Measurements from ENCODE around the gene ITGA2.
A peak's percentile ranks its signal among the peaks of the same experiment; 100 is the strongest.

Gene ITGA2

DNA sequence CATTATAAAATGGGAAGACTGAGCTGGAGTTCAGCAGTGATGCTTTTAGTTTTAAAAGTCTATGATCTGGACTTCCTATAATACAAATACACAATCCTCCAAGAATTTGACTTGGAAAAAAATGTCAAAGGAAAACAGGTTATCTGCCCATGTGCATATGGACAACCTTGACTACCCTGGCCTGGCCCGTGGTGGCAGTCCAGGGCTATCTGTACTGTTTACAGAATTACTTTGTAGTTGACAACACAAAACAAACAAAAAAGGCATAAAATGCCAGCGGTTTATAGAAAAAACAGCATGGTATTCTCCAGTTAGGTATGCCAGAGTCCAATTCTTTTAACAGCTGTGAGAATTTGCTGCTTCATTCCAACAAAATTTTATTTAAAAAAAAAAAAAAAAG lies 103.1 kb downstream of the ITGA2 start:
- TF ChIP-seq SUZ12 (IDR thresholded peaks at IDR 0.05; ENCODE audit: extremely low read depth, insufficient read depth, insufficient read length): no peak
- TF ChIP-seq YY1 (IDR thresholded peaks at IDR 0.05; ENCODE audit: insufficient read depth, insufficient read length): no peak
- TF ChIP-seq ZNF274 (IDR thresholded peaks at IDR 0.05; ENCODE audit: low read depth, low read length): no peak
- DNase-seq (ENCODE audit: low read depth, low spot score): no peak
- Histone ChIP-seq H3K27me3 (ENCODE audit: insufficient read depth, insufficient read length) (no peaks in the 10 kb centered on the region), H3K4me1 (ENCODE audit: insufficient read depth, insufficient read length) (no peaks in the 10 kb centered on the region), H3K9ac (ENCODE audit: insufficient read length, low read depth) (no peak overlapping the region), H3K9me3 (ENCODE audit: insufficient read depth, low read length) (no peaks in the 10 kb centered on the region), H3K4me3 (ENCODE audit: insufficient read length, low read depth) (no peak overlapping the region), H3K36me3 (ENCODE audit: insufficient read depth, insufficient read length, low read length) (peaks cover 9% of the 10 kb centered on the region)

DNA sequence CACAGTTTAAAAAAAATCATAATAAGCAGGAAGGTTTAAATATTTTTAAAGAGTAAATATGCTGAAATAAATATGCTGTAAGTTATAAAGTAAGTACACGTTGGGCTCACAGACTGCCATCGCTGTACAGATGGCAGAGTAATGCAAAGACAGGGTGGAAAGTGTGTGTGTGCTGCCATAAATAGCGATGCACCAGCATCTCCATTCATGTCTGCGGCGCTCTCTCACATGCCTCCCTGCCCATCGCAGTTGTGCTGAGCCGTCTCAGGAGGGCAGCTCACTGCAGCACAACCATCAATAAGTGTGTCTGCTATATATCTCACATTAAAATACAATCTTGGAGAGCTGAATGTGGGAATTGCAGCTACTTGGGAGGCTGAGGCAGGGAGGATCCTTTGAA lies 106.1 kb downstream of the ITGA2 start:
- Histone ChIP-seq H3K4me1 (ENCODE audit: insufficient read depth, insufficient read length) (no peaks in the 10 kb centered on the region), H3K9me3 (ENCODE audit: insufficient read depth, low read length) (no peaks in the 10 kb centered on the region), H3K9ac (ENCODE audit: insufficient read length, low read depth) (no peak overlapping the region), H3K4me3 (ENCODE audit: insufficient read length, low read depth) (no peak overlapping the region), H3K36me3 (ENCODE audit: insufficient read depth, insufficient read length, low read length) (peaks cover 32% of the 10 kb centered on the region), H3K27me3 (ENCODE audit: insufficient read depth, insufficient read length) (no peaks in the 10 kb centered on the region)
- TF ChIP-seq SUZ12 (IDR thresholded peaks at IDR 0.05; ENCODE audit: extremely low read depth, insufficient read depth, insufficient read length) (no peak), YY1 (IDR thresholded peaks at IDR 0.05; ENCODE audit: insufficient read depth, insufficient read length) (no peak), ZNF274 (IDR thresholded peaks at IDR 0.05; ENCODE audit: low read depth, low read length) (no peak)
- no peak for DNase-seq (ENCODE audit: low read depth, low spot score)

DNA sequence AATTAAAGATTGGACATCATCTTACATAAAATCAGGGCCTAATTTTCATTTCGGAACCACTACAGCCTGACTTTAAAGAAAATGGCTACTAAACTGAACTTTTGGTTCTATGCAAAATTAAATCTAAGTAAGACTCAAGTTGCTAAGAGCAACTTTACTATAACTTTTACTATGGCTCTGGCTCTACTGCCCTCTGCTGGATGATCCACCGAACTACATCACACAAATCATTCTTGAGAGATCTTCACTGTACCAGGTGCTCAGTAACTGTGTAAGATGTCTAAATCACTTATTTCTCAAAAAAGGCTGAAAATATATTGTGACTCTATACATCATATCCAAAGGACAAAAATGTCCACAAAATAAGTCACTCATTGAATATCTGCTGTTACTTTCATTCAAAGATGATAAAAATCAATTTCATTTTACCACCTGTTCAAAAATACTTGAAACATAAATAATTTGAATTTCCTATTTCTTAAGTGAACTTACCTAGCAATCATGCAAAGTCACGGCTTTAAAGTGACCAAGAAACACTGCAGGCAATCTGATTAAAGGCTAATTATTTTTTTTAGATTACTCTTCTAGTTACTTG lies 106.9 kb downstream of the ITGA2 start:
- Histone ChIP-seq H3K4me1 (ENCODE audit: insufficient read depth, insufficient read length) (no peaks in the 10 kb centered on the region), H3K36me3 (ENCODE audit: insufficient read depth, insufficient read length, low read length) (peaks cover 40% of the 10 kb centered on the region), H3K9ac (ENCODE audit: insufficient read length, low read depth) (no peak overlapping the region), H3K27me3 (ENCODE audit: insufficient read depth, insufficient read length) (no peaks in the 10 kb centered on the region), H3K9me3 (ENCODE audit: insufficient read depth, low read length) (no peaks in the 10 kb centered on the region), H3K4me3 (ENCODE audit: insufficient read length, low read depth) (no peak overlapping the region)
- TF ChIP-seq ZNF274 (IDR thresholded peaks at IDR 0.05; ENCODE audit: low read depth, low read length): no peak
- no peak for TF ChIP-seq YY1 (IDR thresholded peaks at IDR 0.05; ENCODE audit: insufficient read depth, insufficient read length)
- TF ChIP-seq SUZ12 (IDR thresholded peaks at IDR 0.05; ENCODE audit: extremely low read depth, insufficient read depth, insufficient read length): no peak
- DNase-seq (ENCODE audit: low read depth, low spot score): peak; percentile 25

DNA sequence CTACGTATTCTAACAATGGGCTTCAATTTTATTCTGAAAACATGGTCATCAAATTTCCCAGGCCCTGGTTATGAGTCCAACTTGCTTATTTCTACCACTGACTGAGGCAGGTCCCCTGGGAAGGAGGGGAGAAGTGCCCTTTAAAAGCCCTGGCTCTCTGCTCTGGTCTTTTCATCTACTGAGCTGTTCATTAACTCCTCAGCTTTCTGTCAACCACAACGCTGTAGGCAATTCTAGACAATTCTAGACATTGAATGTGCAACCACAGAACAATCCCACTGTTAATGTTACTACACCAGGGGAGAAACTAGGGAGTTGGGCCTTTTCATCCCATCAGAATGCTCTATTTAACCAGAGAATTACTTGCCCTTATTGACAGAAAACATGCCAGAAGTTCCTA lies 110.4 kb downstream of the ITGA2 start:
- Histone ChIP-seq H3K4me1 (ENCODE audit: insufficient read depth, insufficient read length) (no peaks in the 10 kb centered on the region), H3K9ac (ENCODE audit: insufficient read length, low read depth) (no peak overlapping the region), H3K4me3 (ENCODE audit: insufficient read length, low read depth) (no peak overlapping the region), H3K9me3 (ENCODE audit: insufficient read depth, low read length) (no peaks in the 10 kb centered on the region), H3K36me3 (ENCODE audit: insufficient read depth, insufficient read length, low read length) (peaks cover 54% of the 10 kb centered on the region), H3K27me3 (ENCODE audit: insufficient read depth, insufficient read length) (no peaks in the 10 kb centered on the region)
- DNase-seq (ENCODE audit: low read depth, low spot score): no peak
- TF ChIP-seq YY1 (IDR thresholded peaks at IDR 0.05; ENCODE audit: insufficient read depth, insufficient read length) (no peak), ZNF274 (IDR thresholded peaks at IDR 0.05; ENCODE audit: low read depth, low read length) (no peak), SUZ12 (IDR thresholded peaks at IDR 0.05; ENCODE audit: extremely low read depth, insufficient read depth, insufficient read length) (no peak)

DNA sequence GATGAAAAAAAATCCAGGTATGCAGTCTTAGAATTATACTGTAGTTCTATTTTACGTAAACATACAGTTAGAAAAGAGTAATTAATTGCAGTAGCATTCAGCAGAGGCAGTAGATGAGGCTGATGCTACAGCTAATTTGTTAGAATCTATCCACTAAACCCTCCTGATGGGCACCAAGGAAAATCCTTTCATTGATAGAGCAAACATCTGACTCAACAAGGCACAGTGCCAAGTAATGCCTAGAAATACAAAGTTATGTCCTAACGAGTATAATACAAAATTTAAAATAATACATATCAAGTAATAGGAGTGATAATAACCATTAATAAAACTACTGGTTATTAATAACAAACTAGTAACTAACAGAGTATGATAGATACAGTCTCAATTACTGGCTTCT lies 111.5 kb downstream of the ITGA2 start:
- Histone ChIP-seq H3K27me3 (ENCODE audit: insufficient read depth, insufficient read length) (no peaks in the 10 kb centered on the region), H3K9ac (ENCODE audit: insufficient read length, low read depth) (no peak overlapping the region), H3K36me3 (ENCODE audit: insufficient read depth, insufficient read length, low read length) (peaks cover 50% of the 10 kb centered on the region), H3K4me3 (ENCODE audit: insufficient read length, low read depth) (no peak overlapping the region), H3K4me1 (ENCODE audit: insufficient read depth, insufficient read length) (no peaks in the 10 kb centered on the region), H3K9me3 (ENCODE audit: insufficient read depth, low read length) (no peaks in the 10 kb centered on the region)
- TF ChIP-seq YY1 (IDR thresholded peaks at IDR 0.05; ENCODE audit: insufficient read depth, insufficient read length): no peak
- no peak for TF ChIP-seq SUZ12 (IDR thresholded peaks at IDR 0.05; ENCODE audit: extremely low read depth, insufficient read depth, insufficient read length)
- no peak for TF ChIP-seq ZNF274 (IDR thresholded peaks at IDR 0.05; ENCODE audit: low read depth, low read length)
- no peak for DNase-seq (ENCODE audit: low read depth, low spot score)

DNA sequence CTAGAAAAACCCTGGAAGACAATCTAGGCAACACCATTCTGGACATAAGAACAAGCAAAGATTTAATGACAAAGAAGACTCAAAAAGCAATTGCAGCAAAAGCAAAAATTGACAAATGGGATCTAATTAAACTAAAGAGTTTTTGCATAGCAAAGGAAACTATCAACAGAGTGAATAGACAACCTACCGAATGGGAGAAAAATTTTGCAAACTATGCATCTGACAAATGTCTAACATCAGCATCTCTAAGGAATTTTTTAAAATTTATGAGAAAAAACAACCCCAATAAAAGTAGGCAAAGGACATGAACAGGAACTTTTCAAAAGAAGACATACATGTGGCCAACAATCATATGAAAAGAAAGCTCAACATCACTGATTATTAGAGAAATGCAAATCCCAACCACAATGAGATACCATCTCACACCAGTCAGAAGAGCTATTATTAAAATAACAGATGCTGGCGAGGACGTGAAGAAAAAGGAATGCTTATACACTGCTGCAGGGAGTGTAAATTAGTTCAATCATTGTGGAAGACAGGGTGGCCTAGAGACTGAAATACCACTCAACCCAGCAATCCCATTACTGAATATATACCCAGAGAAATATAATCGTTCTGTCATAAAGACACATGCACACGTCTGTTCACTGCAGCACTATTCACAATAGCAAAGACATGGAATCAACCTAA lies 116.6 kb downstream of the ITGA2 start:
- H3K9ac ChIP-seq (ENCODE audit: insufficient read length, low read depth): no peak overlapping the region
- H3K27me3 ChIP-seq (ENCODE audit: insufficient read depth, insufficient read length): no peaks in the 10 kb centered on the region
- no peaks in the 10 kb centered on the region for H3K4me1 ChIP-seq (ENCODE audit: insufficient read depth, insufficient read length)
- no peaks in the 10 kb centered on the region for H3K9me3 ChIP-seq (ENCODE audit: insufficient read depth, low read length)
- TF ChIP-seq ZNF274 (IDR thresholded peaks at IDR 0.05; ENCODE audit: low read depth, low read length) (no peak), YY1 (IDR thresholded peaks at IDR 0.05; ENCODE audit: insufficient read depth, insufficient read length) (no peak), SUZ12 (IDR thresholded peaks at IDR 0.05; ENCODE audit: extremely low read depth, insufficient read depth, insufficient read length) (no peak)
- H3K36me3 ChIP-seq (ENCODE audit: insufficient read depth, insufficient read length, low read length): peaks cover 31% of the 10 kb centered on the region
- no peak for DNase-seq (ENCODE audit: low read depth, low spot score)
- no peak overlapping the region for H3K4me3 ChIP-seq (ENCODE audit: insufficient read length, low read depth)

DNA sequence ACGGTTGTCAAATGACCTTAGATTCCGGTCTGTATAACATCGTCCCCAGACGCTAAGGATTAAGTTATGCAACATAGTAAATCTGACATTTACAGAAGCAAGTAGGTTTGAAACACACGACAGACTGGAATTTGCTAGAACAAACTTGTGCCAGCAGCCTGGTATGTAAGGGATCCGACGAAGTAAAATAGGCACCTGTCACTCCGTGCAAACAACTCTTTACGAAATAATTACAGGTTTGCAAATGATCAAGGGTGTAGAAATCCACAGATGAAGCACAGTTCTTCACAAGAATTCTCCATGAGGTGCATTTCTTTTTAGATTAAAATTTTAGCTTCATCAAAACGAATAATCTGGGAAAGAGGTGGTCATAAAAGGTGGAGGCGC lies 119.9 kb downstream of the ITGA2 start:
- Histone ChIP-seq H3K27me3 (ENCODE audit: insufficient read depth, insufficient read length) (no peaks in the 10 kb centered on the region), H3K4me3 (ENCODE audit: insufficient read length, low read depth) (peak overlapping the region; percentile 82), H3K36me3 (ENCODE audit: insufficient read depth, insufficient read length, low read length) (peaks cover 14% of the 10 kb centered on the region), H3K4me1 (ENCODE audit: insufficient read depth, insufficient read length) (peaks cover 3% of the 10 kb centered on the region), H3K9me3 (ENCODE audit: insufficient read depth, low read length) (peaks cover 6% of the 10 kb centered on the region; the same call in 1 of the 2 replicates), H3K9ac (ENCODE audit: insufficient read length, low read depth) (peak overlapping the region; percentile 95)
- no peak for TF ChIP-seq ZNF274 (IDR thresholded peaks at IDR 0.05; ENCODE audit: low read depth, low read length)
- TF ChIP-seq SUZ12 (IDR thresholded peaks at IDR 0.05; ENCODE audit: extremely low read depth, insufficient read depth, insufficient read length): no peak
- no peak for TF ChIP-seq YY1 (IDR thresholded peaks at IDR 0.05; ENCODE audit: insufficient read depth, insufficient read length)
- no peak for DNase-seq (ENCODE audit: low read depth, low spot score)

Measured in NT2/D1 (cell line).